ENCODE measurements around the gene ANKMY2.

- TF ChIP-seq CTCF (IDR thresholded peaks at IDR 0.05), result no peak
- no peak for TF ChIP-seq POLR2A (IDR thresholded peaks at IDR 0.05)
Measured at GRCh38 chr7:16609842-16610450, 35.6 kb downstream of the ANKMY2 start.
